ENCODE measurements around the gene ZNF559.
"Not testable (repeated sequence)": the region's sequence is repeated elsewhere in the genome, so short reads cannot be mapped to it uniquely, and the experiment has no call there.

Gene ZNF559

GRCh38 chr19:9323919-9324583 is at the start of gene ZNF559:
Gene ZNF559 (plus strand): TSS chr19:9324179. CDS start chr19:9338550, 14,371 bp downstream.
- peak; percentile 67 for DNase-seq (ENCODE audit: low read depth)

GRCh38 chr19:9283485-9283884 is 40.5 kb upstream of the ZNF559 start:
- DNase-seq (ENCODE audit: low read depth) = not testable (repeated sequence)

GRCh38 chr19:9289231-9289884 is 34.6 kb upstream of the ZNF559 start:
- DNase-seq (ENCODE audit: low read depth) = no peak

- DNase-seq (ENCODE audit: low read depth) = no peak
Observed at GRCh38 chr19:9295411-9295849, 28.5 kb upstream of the ZNF559 start.

- no peak for DNase-seq (ENCODE audit: low read depth)
Observed at GRCh38 chr19:9296336-9296735, 27.6 kb upstream of the ZNF559 start.

GRCh38 chr19:9306443-9306842 is 17.5 kb upstream of the ZNF559 start:
- peak; percentile 92 for DNase-seq (ENCODE audit: low read depth)

GRCh38 chr19:9308091-9308770 is 15.7 kb upstream of the ZNF559 start:
- DNase-seq (ENCODE audit: low read depth) = no peak

GRCh38 chr19:9309139-9309973 is 14.6 kb upstream of the ZNF559 start, which contains the start of gene ZNF699:
Gene ZNF699 (minus strand): TSS chr19:9309838. CDS start chr19:9305119, 4,719 bp downstream.
- peak; percentile 84 for DNase-seq (ENCODE audit: low read depth)

- DNase-seq (ENCODE audit: low read depth) = no peak
Observed at GRCh38 chr19:9309974-9310446, 14.0 kb upstream of the ZNF559 start.

GRCh38 chr19:9313756-9314155 is 10.2 kb upstream of the ZNF559 start:
- no peak for DNase-seq (ENCODE audit: low read depth)

- no peak for DNase-seq (ENCODE audit: low read depth)
Observed at GRCh38 chr19:9321338-9321737, 2.6 kb upstream of the ZNF559 start.

- not testable (repeated sequence) for DNase-seq (ENCODE audit: low read depth)
Observed at GRCh38 chr19:9321756-9322155, 2.2 kb upstream of the ZNF559 start.

- not testable (repeated sequence) for DNase-seq (ENCODE audit: low read depth)
Observed at GRCh38 chr19:9322201-9322600, 1.8 kb upstream of the ZNF559 start.

- DNase-seq (ENCODE audit: low read depth) = peak; percentile 52
Observed at GRCh38 chr19:9323557-9323918, 441 bp upstream of the ZNF559 start.

- no peak for DNase-seq (ENCODE audit: low read depth)
Observed at GRCh38 chr19:9324584-9324962, 594 bp downstream of the ZNF559 start.

- DNase-seq (ENCODE audit: low read depth) = no peak
Observed at GRCh38 chr19:9329999-9330398, 6.0 kb downstream of the ZNF559 start.

- DNase-seq (ENCODE audit: low read depth) = no peak
Observed at GRCh38 chr19:9342610-9343304, 18.8 kb downstream of the ZNF559 start.

GRCh38 chr19:9345005-9345404 is 21.0 kb downstream of the ZNF559 start:
- DNase-seq (ENCODE audit: low read depth) = no peak

- DNase-seq (ENCODE audit: low read depth) = no peak
Observed at GRCh38 chr19:9348253-9348652, 24.3 kb downstream of the ZNF559 start.

GRCh38 chr19:9348671-9349070 is 24.7 kb downstream of the ZNF559 start:
- DNase-seq (ENCODE audit: low read depth) = no peak

- no peak for DNase-seq (ENCODE audit: low read depth)
Observed at GRCh38 chr19:9352505-9352904, 28.5 kb downstream of the ZNF559 start.
